Neural cell (in vitro differentiated cells): ENCODE results near the gene AFF1.

Source experiments
- CTCF ChIP-seq: fragments of 450-650 bp; IDR thresholded peaks from 2 replicates; pipeline ENCODE4 v1.5.1; 2014; ENCODE audit warnings: antibody characterized with exemption, mild to moderate bottlenecking, moderate library complexity; ENCODE audit not compliant: poor library complexity, severe bottlenecking
- EP300 ChIP-seq: fragments of 450-650 bp; conservative IDR thresholded peaks from 2 replicates; pipeline ENCODE4 v1.6.1; 2014; ENCODE audit warnings: antibody characterized with exemption, mild to moderate bottlenecking, moderate library complexity; ENCODE audit not compliant: poor library complexity, severe bottlenecking
- EZH2 ChIP-seq: fragments of 200-600, 300-800 bp; shearing (Covaris generic), sonication (generic); IDR thresholded peaks from 2 replicates; pipeline ENCODE4 v1.6.1; 2014; ENCODE audit warnings: antibody characterized with exemption, low read length, borderline replicate concordance, mild to moderate bottlenecking; ENCODE audit not compliant: insufficient read depth, poor library complexity, severe bottlenecking
- POLR2AphosphoS5 ChIP-seq: IDR thresholded peaks from 2 replicates; pipeline ENCODE4 v1.6.1; 2012
- RAD21 ChIP-seq: fragments of 450-650 bp; conservative IDR thresholded peaks from 2 replicates; pipeline ENCODE4 v1.6.1; 2014; ENCODE audit warnings: antibody characterized with exemption, mild to moderate bottlenecking, moderate library complexity
- SMC3 ChIP-seq: fragments of 450-650 bp; conservative IDR thresholded peaks from 2 replicates; pipeline ENCODE4 v1.6.1; 2014; ENCODE audit warnings: antibody characterized with exemption, mild to moderate bottlenecking, moderate library complexity; ENCODE audit not compliant: poor library complexity
- TAF1 ChIP-seq: IDR thresholded peaks from 2 replicates; pipeline ENCODE4 v1.6.1; 2012; ENCODE audit warnings: low read depth

- TF ChIP-seq EZH2 (no peak), CTCF (no peak), EP300 (no peak), TAF1 (no peak), POLR2AphosphoS5 (no peak), SMC3 (no peak), RAD21 (no peak)
These were observed 22.4 kb downstream of the AFF1 start for GRCh38 chr4:86957215-86957614.
